HG03045 (cell line): Measurements from ENCODE around the gene SYNGR2.
"Not testable (repeated sequence)": the region's sequence is repeated elsewhere in the genome, so short reads cannot be mapped to it uniquely, and the experiment has no call there.

Experiments used
- ATAC-seq: cut with Tn5 transposase; IDR thresholded peaks from one replicate; pipeline ENCODE4 v1.9.1; 2021; ENCODE audit warnings: mild to moderate bottlenecking, moderate library complexity; ENCODE audit not compliant: unreplicated experiment

Gene SYNGR2

DNA sequence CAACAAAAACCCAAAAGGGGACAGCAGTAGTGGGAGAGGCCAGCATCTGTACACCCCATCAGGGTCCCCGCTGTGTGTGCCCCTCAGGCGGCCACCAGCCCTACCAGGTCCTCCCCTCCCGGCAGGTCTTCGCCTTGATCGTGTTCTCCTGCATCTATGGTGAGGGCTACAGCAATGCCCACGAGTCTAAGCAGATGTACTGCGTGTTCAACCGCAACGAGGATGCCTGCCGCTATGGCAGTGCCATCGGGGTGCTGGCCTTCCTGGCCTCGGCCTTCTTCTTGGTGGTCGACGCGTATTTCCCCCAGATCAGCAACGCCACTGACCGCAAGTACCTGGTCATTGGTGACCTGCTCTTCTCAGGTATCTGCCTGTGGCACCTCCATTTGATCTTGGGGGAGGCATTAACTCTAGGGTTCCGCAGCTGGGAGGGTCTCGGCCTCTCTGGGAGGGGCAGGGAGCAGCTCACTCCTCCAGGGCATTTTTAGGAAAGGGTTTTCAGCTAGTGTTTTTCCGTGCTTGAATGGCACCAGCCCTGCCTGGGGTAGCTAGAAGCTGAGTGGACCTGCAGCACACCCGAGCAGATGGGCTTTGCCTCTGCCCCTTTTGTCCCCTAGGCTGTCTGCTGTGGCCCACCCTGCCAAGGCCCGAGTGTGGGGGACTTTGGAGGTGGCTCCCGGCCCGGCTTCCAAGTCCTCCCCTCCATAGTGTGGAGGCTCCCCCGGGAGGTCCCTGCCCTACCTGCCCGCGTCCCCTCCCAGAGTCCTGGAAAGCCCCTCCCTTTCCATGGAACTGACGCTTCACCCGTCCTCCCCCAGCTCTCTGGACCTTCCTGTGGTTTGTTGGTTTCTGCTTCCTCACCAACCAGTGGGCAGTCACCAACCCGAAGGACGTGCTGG, 2.6 kb downstream of the SYNGR2 start:
- no peak for ATAC-seq

DNA sequence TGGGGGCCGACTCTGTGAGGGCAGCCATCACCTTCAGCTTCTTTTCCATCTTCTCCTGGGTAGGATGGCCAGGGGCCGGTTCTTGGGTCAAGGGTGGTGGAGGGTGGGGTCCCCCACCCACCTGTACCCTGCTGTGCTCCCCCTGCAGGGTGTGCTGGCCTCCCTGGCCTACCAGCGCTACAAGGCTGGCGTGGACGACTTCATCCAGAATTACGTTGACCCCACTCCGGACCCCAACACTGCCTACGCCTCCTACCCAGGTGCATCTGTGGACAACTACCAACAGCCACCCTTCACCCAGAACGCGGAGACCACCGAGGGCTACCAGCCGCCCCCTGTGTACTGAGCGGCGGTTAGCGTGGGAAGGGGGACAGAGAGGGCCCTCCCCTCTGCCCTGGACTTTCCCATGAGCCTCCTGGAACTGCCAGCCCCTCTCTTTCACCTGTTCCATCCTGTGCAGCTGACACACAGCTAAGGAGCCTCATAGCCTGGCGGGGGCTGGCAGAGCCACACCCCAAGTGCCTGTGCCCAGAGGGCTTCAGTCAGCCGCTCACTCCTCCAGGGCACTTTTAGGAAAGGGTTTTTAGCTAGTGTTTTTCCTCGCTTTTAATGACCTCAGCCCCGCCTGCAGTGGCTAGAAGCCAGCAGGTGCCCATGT, 3.3 kb downstream of the SYNGR2 start:
- not testable (repeated sequence) for ATAC-seq

DNA sequence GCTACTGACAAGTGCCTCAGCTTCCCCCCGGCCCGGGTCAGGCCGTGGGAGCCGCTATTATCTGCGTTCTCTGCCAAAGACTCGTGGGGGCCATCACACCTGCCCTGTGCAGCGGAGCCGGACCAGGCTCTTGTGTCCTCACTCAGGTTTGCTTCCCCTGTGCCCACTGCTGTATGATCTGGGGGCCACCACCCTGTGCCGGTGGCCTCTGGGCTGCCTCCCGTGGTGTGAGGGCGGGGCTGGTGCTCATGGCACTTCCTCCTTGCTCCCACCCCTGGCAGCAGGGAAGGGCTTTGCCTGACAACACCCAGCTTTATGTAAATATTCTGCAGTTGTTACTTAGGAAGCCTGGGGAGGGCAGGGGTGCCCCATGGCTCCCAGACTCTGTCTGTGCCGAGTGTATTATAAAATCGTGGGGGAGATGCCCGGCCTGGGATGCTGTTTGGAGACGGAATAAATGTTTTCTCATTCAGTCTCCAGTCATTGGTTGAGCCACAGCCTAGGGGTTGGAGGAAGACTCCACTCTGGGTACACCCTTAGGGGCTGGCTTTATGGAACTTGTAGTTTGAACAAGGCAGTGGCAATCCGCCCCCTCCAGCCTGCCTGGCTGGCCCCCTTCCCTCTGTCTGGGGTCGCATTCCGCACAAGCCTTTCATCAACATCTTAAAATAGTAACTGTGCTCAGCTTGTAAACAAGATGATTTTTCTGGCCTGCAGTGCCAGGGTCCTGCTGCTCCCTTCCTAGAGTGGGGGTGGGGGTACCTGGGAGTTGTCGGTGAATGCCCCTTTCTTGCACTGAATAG, 4.1 kb downstream of the SYNGR2 start:
- no peak for ATAC-seq

DNA sequence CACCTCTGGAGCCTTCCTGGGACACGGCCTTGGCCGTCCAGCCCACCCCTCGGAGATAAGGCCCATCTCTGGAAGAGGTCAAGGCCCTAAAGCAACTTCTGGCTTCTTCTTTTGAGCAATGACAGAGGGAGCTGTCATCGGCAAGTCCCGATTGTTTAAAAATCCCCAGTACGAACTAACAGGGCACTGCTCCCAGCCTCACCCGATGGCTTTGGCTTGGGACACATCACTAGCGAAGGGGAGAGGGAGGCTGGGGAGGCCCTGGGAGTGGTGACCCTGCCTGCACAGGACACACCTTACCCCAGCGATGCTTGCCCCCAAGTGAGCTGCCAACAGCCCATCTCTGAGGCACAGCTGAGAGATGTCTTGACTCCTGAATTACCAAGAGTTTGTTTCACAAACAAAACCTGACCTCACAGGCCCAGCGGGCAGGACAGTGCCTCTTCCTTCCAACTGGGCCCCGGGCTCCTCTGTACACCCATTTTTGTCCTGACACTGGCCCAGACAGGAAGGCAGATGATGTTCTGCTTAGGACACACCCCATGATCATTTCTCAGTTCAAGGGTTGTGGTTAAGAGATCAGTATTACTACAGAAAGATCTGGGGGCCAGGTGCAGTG, 4.8 kb downstream of the SYNGR2 start:
- ATAC-seq, result no peak

DNA sequence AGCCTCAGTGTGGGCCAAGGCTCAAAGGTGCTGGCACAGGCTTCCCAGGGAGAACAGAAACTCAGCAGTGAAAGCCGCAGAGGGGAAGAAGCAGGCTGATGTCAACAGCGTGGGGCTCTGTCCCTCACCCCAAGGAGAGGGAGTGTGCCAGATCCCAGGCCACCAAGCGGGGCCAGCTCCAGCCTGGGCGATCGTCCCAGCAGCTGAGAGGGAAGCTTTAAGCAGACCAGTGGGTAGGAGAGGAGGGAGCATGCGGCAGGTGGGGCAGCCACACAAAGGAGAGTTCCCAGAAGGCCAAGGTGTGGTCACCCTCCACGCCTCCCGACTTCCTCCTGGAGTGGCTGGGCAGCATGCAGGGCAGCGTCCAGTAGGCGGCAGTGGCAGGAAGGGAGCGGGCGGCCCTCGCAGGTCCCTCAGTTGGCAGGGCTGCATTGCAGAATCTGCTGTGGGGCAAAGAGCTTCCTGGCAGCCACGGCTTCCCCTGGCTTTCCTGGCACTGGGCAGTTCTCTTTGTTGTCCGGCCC, 6.0 kb downstream of the SYNGR2 start:
- ATAC-seq, result no peak

DNA sequence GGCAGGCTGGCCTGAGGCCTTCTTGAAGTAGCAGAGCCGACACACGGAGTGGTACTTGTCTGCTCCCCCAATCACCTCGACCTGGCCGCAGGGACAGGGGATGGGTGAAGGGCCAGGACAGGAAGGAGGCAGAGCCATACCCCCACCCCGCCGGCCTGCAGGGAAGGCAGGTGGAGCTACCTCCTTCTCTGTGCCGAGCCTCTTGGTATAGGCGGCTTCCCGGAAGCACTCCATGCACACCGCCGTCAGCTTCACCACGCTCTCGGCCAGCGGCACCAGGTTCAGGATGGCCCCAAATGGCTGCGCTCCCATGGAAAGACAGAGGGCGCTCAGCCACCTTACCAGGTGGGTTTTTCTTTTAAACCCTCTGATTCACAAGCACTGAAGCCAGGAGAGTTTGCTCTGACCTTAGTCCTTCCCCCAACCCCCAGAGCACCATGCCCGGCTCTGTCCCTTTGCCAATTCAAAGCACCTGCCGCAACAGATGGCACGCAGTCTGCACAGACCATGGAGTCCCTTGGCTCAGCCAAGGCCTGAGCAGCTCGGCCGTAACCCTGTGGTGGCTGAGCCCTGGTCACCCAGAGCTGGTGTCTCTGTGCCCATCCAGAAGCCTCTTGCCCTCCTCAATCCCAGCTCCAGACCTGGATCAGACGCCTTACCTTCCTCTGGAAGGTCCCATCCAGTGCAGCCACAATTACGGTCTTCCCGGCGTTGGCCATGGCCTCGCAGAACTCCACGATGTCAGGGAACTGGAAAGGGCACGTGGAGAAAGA, 6.7 kb downstream of the SYNGR2 start:
- no peak for ATAC-seq

DNA sequence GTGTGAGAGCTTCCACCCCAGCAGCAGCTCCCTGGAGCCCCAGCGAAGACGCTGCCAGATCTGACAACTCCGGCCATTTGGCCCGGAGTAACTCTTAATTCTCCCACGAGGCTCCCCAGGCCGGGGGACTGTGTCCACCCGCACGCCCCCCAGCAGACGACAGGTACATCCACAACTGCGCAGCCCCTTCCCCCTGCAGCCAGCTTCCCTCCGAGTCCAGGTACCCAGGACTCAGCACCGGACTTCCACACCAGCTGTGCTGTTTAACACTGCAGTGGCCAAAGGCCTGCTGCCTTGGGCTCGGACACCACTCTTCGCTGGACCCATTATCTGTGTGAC, 7.2 kb downstream of the SYNGR2 start:
- ATAC-seq, result no peak

DNA sequence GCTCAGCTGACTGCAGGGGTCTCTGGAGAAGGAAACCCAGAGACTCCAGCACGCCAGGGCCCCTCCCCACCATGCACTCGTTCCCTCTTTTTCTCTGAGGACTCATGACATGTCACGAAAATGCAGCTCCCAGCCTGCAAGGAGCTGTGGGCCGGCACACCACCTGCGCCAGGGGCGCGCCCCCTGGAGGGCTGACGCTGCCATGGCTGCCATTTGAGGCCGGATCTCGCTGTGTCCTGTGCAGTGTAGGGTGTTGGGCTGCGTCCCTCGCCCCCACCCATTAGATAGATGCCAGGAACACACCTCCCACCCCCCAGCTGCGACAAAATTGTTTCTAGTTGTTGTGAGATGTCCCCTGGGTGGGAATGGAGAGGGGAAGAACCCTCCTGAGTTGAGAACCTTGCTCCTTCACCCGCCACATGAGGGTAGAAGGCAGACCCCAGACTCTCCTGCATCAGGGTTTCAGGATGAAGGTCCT, 8.2 kb downstream of the SYNGR2 start:
- no peak for ATAC-seq

DNA sequence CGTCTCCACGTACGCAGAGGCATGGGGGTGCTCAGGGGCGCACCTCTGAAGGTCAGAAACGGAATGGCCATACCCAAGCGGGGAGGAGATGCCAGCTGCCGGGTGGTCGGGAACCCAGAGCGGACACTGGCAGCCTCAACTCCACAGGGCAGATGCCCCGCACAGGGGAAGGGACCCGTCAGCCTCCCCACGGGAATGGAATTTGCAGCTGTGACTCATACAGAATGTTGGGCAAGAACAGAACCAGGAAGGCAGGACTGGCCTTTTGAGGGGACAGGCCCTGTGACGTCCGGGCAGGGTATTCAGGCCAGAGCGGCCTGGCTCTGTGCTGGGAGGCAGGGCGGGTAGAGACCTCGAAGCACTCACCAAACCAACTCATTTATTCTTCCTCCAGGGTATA, 11.0 kb downstream of the SYNGR2 start:
- no peak for ATAC-seq

DNA sequence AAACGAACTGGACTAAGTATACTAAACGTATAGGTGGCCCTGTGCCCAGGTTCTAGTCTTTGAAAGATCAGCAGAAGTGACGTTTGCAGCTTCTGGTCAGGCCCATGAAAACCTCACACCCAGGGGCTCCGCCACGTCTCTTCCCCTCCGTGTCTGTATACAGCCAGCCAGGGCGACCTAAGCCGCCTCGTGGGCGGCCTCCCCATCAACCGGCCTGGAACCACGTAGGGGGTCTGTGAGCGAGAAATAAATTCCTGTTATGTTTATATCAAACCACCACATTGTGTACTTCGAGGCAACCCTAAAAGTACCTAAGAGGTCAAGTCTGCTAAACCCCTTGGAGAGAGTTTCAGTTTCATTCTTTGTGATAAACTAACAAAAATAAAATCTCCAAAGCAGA, 11.7 kb downstream of the SYNGR2 start:
- ATAC-seq, result no peak

DNA sequence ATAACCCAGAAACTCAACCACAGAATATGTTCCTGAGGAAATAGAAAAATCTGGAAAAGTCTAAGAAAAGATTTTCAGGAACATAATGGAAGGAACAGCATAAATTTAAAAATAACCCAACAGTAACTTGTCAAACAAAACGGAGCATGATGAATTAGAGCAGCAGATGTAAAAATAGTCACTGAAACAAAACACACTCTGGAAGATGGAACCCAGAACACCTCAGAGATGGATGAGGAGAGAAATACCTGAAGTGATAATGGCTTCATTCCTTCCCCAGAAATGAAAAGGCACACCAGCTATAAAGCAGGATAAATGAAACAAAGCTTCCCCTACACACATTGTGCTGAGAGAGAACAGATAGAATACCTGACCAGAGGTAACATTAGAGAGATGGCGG, 12.1 kb downstream of the SYNGR2 start:
- ATAC-seq, result no peak

DNA sequence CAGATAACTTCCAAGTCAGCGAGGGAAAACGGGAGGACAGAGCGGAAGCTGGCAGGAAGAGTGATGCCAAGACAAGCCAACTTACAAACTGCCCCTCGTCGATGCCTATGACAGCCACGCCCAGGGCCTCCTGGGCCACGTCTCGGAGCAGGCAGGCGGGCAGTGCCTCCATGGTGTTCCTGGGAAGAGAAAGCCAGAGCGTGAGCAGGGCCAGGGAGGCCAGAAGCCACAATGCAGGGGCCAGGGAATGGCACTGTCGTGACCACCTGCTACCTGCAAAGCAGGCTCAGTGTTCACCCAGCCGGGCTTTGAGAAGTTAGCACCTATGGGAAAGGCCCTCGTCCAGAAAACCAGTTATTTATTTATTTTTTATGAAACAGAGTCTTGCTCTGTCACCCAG, 14.1 kb downstream of the SYNGR2 start:
- no peak for ATAC-seq

DNA sequence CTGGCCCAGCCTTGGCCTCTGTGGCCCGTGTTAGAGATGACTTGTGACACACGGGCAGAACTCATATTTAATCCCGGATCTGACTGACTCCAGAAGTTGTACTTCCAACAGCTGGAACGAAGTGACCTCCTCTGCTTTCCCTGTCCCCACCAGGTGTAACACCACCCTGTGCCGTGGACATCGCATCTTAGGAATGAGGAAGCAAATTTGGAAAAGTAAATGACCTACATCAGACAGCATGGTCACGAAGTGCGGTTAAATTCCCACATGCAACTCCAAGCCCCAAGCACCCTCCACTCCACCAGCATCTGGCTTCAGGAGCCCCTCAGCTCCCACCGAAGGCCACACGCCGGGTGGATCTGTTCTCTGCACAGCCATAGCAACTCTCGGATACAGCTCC, 15.5 kb downstream of the SYNGR2 start:
- ATAC-seq, result no peak

DNA sequence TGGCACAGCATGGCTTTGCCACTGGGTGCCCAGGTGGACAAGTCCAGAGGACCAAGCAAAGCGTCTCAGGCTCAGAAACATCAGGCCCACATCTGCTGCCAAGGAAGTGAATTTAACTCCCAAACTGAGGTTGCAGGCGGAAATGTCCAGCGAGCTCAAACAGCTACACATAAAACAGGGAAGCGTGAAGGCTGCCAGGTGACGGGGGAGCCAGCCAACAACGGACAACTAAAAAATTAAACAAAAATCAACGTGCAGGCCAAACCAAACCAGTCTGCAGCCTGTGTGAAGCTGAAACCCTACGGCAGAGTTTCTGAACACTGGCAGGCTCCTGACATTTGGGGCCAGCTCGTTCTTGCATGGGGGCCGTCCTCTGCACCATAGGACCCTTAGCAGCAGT, 16.0 kb downstream of the SYNGR2 start:
- no peak for ATAC-seq

DNA sequence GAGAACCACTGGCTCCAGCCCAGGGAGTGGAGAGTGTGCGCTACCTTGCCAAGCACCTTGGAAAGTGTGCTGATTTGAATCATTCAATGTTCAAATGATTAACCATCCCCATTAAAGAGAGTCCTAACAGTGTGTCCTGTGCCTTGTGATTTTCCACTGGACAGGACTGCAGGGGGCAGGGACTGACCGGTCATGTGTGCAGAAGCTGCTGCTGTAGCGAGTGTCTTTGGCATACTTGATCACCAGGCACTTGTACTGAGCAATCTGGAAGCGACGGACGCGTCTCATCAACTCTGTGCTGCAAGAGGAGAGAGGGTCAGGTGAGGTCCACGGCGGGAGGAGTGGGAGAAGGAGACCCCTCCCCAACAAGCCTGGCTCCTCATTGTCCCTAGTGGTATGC, 16.5 kb downstream of the SYNGR2 start:
- no peak for ATAC-seq

DNA sequence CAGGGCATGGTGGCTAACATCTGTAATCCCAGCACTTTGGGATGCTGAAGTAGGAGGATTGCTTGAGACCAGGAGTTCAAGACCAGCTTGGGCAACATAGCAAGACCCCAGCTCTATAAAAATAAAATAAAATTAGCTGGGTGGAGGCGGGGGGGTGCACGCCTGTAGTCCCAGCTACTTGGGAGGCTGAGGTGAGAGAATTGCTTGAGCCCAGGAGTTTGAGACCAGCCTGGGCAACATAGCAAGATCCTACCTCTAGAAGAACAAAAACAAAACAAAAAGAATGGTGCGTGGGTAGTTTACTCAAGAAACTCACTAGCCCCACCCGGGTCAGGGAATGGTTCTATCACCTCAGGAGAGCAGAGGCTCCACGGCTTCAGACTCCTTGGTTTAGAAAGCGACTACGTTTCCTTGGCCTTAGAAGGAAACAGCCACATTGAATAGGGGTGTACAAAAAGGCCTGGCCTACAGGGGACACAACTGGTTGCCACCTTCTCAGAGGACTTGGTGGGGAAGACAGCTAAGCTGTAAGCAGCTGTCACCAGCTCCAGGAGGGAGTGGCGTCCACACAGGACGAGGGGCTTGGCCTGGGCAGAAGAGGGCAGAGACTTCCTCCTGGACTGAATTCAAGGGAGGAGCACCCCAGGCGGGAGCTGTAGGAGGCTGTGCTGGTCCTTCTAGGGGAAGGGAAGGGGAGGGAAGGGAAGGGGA, 17.8 kb downstream of the SYNGR2 start:
- no peak for ATAC-seq

DNA sequence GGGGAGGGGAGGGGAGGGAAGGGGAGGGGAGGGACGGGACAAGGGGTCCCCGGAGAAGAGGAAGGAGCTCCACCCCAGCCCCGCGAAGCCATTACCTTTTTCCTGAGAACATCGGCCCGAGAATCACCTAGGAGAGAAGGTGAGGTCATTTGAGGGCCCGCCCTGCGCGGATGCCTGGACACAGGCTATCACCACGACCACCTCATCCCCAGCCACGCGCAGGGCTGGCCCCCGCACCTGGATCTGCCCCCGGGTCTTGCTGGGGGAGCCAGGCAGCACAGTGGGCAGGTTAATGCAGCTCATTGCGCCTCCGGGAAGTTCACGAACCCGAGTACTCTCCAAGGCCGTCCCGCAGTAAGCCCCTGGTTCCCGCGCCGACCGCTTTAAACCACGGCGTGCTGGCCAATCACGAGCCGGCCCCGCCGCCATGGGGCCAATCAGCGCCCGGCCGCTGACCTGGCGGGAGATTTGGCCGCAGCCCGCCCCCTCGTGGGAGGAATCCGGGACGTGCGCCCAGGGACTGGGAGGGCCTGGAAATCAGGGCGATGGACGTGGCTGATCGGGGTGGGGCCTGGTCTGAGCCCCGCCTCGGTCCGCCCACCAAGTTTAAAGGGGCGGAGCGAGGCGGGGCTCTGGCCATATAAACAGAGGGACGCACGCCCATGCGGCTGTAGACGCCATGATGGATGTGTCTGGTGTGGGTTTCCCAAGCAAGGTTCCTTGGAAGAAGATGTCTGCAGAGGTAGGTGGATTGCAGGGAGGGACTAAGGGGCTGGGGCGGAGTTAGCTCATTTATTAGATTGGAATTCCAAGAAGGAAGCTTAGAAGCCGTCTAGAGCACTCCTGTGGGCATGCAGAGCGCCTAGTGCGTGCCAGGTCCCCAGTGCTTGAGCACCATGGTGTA, 18.6 kb downstream of the SYNGR2 start, which contains the start of the genes AFMID and TK1:
Gene AFMID, plus strand, starts transcription at position 671 of the 904 bp plus-strand sequence. Its CDS starts 9 bp downstream, at position 680.
Gene TK1, minus strand, starts transcription at position 361 of the 904 bp plus-strand sequence. Its CDS starts 58 bp downstream, at position 303.
- ATAC-seq, result peak; percentile 87

DNA sequence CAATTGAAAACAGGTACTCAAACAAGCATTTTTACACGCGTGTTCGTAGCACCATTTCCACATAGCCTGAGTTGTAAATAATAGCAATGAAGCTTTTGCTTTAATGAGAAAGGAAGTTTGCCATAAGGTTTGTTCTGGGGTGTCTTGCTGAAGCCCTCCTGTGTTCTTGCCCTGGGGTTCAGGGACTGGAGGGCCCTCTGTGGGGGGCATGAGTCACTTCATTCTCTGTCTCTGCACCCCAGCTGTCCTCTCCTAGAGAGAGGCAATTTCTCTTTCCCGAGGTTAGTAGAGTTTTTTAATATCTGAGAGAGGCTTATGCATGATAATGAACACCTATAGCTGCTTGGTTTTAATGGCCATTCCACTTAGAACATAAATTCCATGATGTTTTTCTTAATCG, 28.3 kb downstream of the SYNGR2 start:
- no peak for ATAC-seq
